ENCODE results near the gene ATP11A.

Gene ATP11A

DNA sequence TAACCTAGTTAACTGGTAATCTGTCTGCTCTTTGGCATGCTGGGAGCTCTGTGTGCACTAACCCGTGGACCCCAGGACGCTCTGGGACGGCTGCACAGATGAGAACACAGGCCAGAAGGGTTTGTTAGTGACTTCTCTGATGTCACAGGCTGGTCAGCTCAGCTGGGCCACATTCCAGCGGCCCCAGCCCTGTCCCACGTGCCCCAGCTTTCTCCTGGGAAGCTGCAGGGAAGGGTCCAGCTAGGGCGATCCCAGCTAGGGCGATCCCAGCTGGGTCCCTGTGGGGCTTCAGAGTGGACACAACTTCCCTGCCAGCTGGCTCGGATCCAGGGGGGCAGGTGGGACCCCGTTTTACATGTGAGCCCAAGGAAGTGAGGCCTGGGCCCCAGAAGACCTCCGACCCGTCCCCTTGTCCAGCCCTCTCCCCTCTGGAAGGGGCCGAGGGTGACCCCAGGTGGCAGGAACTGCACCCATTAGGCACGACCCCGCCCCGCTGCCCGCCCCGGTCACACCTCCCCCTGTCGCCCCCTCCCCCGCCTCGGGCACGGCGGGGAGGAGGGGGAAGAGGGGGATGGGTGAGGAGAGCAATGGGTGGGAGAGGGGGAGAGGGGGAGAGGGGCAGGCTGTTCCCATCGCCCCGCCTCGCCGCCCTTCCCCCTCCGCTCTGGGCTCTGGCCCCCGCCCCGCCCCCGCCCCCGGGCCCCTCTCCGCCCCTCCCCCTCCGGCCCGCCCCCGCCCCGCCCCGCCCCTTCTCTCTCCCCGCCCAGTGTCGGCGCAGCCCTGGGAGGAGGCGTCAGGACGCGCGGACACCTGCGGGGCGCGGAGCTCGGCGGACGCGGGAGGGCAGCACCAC lies 204.0 kb downstream of the ATP11A start:
- Histone ChIP-seq H3K9ac (no peak overlapping the region), H3K36me3 (ENCODE audit: control insufficient read depth, insufficient read depth, low read length) (no peaks in the 10 kb centered on the region), H3K4me3 (ENCODE audit: low read depth, low read length) (peak overlapping the region; percentile 49), H3K9me3 (ENCODE audit: control insufficient read depth, low read length) (no peaks in the 10 kb centered on the region), H2AFZ (peak overlapping the region; percentile 50), H3K79me2 (no peaks in the 10 kb centered on the region), H3K27me3 (ENCODE audit: control insufficient read depth, insufficient read depth, low read length) (no peaks in the 10 kb centered on the region), H3K4me1 (no peaks in the 10 kb centered on the region), H3K27ac (no peak overlapping the region), H3K4me2 (ENCODE audit: low read length) (peak overlapping the region; percentile 74)
- TF ChIP-seq, protein P1, sequence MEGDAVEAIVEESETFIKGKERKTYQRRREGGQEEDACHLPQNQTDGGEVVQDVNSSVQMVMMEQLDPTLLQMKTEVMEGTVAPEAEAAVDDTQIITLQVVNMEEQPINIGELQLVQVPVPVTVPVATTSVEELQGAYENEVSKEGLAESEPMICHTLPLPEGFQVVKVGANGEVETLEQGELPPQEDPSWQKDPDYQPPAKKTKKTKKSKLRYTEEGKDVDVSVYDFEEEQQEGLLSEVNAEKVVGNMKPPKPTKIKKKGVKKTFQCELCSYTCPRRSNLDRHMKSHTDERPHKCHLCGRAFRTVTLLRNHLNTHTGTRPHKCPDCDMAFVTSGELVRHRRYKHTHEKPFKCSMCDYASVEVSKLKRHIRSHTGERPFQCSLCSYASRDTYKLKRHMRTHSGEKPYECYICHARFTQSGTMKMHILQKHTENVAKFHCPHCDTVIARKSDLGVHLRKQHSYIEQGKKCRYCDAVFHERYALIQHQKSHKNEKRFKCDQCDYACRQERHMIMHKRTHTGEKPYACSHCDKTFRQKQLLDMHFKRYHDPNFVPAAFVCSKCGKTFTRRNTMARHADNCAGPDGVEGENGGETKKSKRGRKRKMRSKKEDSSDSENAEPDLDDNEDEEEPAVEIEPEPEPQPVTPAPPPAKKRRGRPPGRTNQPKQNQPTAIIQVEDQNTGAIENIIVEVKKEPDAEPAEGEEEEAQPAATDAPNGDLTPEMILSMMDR (IDR thresholded peaks at IDR 0.05) = no peak

DNA sequence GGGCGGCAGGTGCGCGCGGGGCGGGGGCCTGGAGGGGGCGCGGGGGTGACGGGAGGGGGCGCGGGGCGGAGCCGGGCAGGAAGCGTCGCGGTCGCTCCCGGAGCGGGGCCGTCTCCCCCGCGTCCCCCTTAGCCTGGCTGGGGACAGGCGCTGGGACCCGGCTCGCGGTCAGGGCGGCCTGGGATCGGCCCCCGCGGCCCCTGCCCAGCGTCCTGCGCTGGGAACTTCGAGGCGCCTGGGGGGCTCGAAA lies 204.5 kb downstream of the ATP11A start:
- no peaks in the 10 kb centered on the region for H3K79me2 ChIP-seq
- no peak overlapping the region for H3K9ac ChIP-seq
- H2AFZ ChIP-seq = peak overlapping the region; percentile 53
- H3K27me3 ChIP-seq (ENCODE audit: control insufficient read depth, insufficient read depth, low read length) = no peaks in the 10 kb centered on the region
- no peaks in the 10 kb centered on the region for H3K36me3 ChIP-seq (ENCODE audit: control insufficient read depth, insufficient read depth, low read length)
- H3K4me1 ChIP-seq = no peaks in the 10 kb centered on the region
- no peak overlapping the region for H3K27ac ChIP-seq
- peak overlapping the region; percentile 54 for H3K4me3 ChIP-seq (ENCODE audit: low read depth, low read length)
- peak overlapping the region; percentile 97 for H3K4me2 ChIP-seq (ENCODE audit: low read length)
- TF ChIP-seq, protein P1 (IDR thresholded peaks at IDR 0.05) = no peak
- no peaks in the 10 kb centered on the region for H3K9me3 ChIP-seq (ENCODE audit: control insufficient read depth, low read length)

DNA sequence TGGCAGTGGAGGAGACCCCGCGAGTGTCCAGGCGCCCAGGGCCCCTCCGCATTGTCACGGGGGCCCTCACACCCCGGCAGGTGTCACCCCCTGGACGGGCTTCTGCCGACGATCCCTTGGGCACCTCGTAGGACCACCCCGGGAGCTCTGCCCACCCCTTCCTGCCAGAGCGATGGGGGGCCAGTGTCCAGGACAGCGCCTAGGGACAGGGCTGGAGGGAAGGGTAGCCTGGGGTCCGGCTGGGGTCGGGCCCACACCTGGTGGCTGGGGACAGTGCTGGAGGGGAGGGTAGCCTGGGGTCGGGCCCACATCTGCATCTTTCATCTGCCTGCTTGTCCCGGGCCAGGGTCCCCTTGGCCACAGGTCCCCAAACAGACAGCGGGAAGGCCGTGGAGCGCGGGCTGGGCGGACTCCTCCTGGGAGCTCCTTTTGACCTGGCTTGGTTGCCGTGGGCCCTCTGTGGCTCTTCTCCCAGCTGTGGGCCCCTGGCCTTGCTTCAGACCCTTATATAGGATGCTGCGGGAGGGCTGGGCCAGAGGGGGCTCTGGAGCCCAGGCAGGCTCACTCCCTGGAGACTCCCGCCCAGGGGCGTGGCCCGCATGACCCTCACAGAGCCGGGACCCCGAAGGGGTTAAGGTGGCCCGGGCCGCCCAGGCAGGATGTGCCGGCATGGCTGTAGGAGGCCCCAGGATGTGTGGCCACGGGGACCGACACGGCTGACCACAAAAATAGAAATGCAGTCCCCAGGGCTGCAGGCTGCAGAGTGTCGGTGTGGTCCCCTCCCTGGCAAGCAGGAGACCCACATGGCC lies 205.0 kb downstream of the ATP11A start:
- peak overlapping the region; percentile 97 for H3K4me2 ChIP-seq (ENCODE audit: low read length)
- no peak overlapping the region for H3K27ac ChIP-seq
- peak overlapping the region; percentile 53 for H2AFZ ChIP-seq
- H3K79me2 ChIP-seq = no peaks in the 10 kb centered on the region
- H3K27me3 ChIP-seq (ENCODE audit: control insufficient read depth, insufficient read depth, low read length) = no peaks in the 10 kb centered on the region
- H3K9me3 ChIP-seq (ENCODE audit: control insufficient read depth, low read length) = no peaks in the 10 kb centered on the region
- H3K9ac ChIP-seq = no peak overlapping the region
- TF ChIP-seq, protein P1 (IDR thresholded peaks at IDR 0.05) = no peak
- H3K4me1 ChIP-seq = no peaks in the 10 kb centered on the region
- H3K4me3 ChIP-seq (ENCODE audit: low read depth, low read length) = peak overlapping the region; percentile 54
- H3K36me3 ChIP-seq (ENCODE audit: control insufficient read depth, insufficient read depth, low read length) = no peaks in the 10 kb centered on the region

DNA sequence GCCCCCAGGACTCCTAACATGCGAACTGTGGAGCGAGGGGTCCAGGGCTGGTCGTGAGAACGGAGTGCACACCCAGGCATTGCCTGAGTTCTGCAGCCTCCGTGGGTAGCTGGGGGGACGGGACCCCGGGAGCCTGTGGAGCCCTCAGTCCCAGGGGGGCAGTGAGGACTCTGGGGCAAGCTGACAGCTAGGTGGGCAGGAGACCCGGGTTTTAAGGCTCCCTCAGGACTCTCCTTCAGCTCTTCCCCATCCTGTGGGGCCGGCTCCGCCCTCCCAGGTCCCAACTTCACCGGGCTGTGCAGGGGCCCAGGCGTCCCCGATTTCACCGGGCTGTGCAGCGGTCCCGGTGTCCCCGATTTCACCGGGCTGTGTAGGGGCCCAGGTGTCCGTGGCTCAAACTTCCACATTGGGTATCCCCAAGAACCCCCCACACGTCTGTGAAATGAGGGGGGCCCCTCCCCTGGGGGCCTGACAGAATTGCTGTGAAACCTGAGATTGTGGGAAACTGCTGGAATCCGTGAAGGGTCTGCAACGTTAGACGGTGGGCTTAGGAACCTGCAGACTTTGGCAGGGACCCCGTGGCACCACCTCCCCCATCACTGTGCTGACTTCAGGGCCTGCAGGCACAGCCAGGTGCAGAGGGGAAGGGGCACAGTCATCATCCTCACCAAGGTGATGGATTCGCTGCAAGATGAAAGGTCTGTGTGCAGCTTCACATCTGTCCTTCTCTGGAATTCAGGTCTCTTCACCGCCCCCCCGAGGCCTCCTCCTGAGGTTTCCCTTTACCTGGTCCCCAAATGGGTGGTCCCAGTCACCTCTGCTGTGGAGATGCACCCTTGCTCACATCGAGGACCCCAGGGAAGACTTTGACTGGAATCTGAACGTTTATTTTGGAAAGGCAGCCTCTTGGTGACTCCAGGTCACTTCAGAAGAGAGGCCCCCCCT lies 206.0 kb downstream of the ATP11A start:
- H3K4me3 ChIP-seq (ENCODE audit: low read depth, low read length) = no peak overlapping the region
- no peaks in the 10 kb centered on the region for H3K9me3 ChIP-seq (ENCODE audit: control insufficient read depth, low read length)
- H3K79me2 ChIP-seq = no peaks in the 10 kb centered on the region
- no peaks in the 10 kb centered on the region for H3K4me1 ChIP-seq
- H2AFZ ChIP-seq = no peak overlapping the region
- no peaks in the 10 kb centered on the region for H3K36me3 ChIP-seq (ENCODE audit: control insufficient read depth, insufficient read depth, low read length)
- H3K9ac ChIP-seq = no peak overlapping the region
- peak overlapping the region; percentile 97 for H3K4me2 ChIP-seq (ENCODE audit: low read length)
- no peaks in the 10 kb centered on the region for H3K27me3 ChIP-seq (ENCODE audit: control insufficient read depth, insufficient read depth, low read length)
- TF ChIP-seq, protein P1 (IDR thresholded peaks at IDR 0.05) = no peak
- no peak overlapping the region for H3K27ac ChIP-seq

Data from parathyroid adenoma (tissue), 2 donors.